Ishikawa (cell line): ENCODE data around the gene CASD1.

ENCODE experiments used
- CEBPB ChIP-seq: IDR thresholded peaks from 2 replicates; pipeline ENCODE4 v1.6.1; 2012
- CREB1 ChIP-seq: IDR thresholded peaks from 2 replicates; pipeline ENCODE4 v1.6.1; 2012; ENCODE audit warnings: low read depth
- EP300 ChIP-seq: IDR thresholded peaks from 2 replicates; pipeline ENCODE4 v1.6.1; 2012; ENCODE audit warnings: borderline replicate concordance
- MAX ChIP-seq: IDR thresholded peaks from 2 replicates; pipeline ENCODE4 v1.6.1; 2012
- NFIC ChIP-seq: IDR thresholded peaks from 2 replicates; pipeline ENCODE4 v1.6.1; 2012
- RAD21 ChIP-seq: IDR thresholded peaks from 2 replicates; pipeline ENCODE4 v1.6.1; 2012; ENCODE audit warnings: low read depth
- TAF1 ChIP-seq: IDR thresholded peaks from 2 replicates; pipeline ENCODE4 v1.6.1; 2012; ENCODE audit warnings: low read depth, mild to moderate bottlenecking
- YY1 ChIP-seq: IDR thresholded peaks from 2 replicates; pipeline ENCODE4 v1.6.1; 2012; ENCODE audit warnings: low read depth
- ZBTB7A ChIP-seq: IDR thresholded peaks from 2 replicates; pipeline ENCODE4 v1.6.1; 2012; ENCODE audit warnings: low read depth
- TF ChIP-seq, protein P1 (sequence below): IDR thresholded peaks from 2 replicates; pipeline ENCODE4 v1.6.1; 2012

GRCh38 chr7:94584113-94584512 is 74.5 kb downstream of the CASD1 start:
- TF ChIP-seq MAX = no peak
- 0 out of 2 replicates have a peak, but pooled peaks have one; percentile 27 for TF ChIP-seq NFIC
- TF ChIP-seq, protein P1, sequence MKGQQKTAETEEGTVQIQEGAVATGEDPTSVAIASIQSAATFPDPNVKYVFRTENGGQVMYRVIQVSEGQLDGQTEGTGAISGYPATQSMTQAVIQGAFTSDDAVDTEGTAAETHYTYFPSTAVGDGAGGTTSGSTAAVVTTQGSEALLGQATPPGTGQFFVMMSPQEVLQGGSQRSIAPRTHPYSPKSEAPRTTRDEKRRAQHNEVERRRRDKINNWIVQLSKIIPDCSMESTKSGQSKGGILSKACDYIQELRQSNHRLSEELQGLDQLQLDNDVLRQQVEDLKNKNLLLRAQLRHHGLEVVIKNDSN = no peak
- no peak for TF ChIP-seq RAD21
- no peak for TF ChIP-seq EP300
- TF ChIP-seq CREB1 = no peak
- TF ChIP-seq CEBPB = peak; percentile 54; the same call in 1 of the 2 replicates
- TF ChIP-seq TAF1 = no peak
- no peak for TF ChIP-seq ZBTB7A
- no peak for TF ChIP-seq YY1
